Raji (cell line): Measurements from ENCODE around the gene GJA10.

Experiments used
- POLR2A ChIP-seq: IDR thresholded peaks from 2 replicates; pipeline ENCODE4 v1.6.1; 2011; ENCODE audit warnings: low read depth, low read length, control low read depth; ENCODE audit not compliant: insufficient read depth

GJA10 gene

DNA sequence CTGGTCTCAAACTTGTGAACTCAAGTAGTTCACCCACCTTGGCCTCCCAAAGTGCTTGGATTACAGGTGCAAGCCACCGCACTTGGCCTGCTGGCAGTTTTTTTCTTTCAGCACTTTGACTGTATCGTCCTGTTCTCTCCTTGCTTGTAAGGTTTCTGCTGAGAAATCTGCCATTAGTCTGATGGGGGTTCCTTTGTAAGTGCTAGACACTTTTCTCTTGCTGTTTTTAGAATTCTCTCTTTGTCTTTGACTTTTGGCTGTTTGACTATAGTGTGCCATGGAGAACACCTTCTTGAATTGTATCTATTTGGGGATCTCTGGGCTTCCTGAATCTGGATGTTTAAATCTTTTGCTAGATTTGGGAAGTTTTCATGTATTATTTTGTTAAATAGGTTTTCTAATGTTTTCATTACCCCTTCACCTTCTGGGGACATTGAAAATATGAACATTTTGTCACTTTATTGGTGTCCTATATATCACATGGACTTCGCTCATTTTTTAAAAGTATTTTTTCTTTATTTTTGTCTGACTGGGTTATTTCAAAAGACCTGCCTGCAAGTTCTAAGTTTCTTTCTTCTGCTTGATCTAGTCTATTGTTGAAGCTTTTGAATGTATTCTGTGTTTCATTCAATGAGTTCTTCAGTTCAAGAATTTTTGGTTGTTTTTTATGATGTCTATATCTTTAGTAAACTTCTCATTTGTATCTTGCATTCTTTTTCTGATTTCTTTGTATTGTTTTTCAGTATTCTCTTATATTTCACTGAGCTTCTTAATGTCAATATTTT, 22.1 kb downstream of the GJA10 start:
- TF ChIP-seq POLR2A = no peak

DNA sequence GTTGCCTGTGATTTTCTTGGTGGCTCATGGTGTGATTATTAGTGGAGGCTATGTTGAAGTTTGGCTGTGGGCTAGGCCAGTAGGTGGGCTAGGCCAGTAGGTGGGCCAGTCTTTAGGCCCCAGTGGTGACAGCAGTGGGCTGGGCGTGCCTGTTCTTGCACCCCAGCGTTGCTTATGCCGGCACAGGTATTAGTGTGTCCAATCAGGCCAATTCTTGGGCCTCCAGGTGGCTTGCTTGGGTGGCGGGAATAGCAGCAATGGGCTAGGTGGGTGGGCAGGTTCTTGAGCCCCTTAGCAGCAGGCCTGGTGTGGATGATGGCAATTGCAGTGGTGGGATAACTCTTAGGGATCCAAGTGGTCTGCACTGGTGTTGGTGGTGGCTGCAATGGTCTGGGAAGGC, 22.9 kb downstream of the GJA10 start:
- no peak for TF ChIP-seq POLR2A

GRCh38 chr6:89917801-89918366, 23.6 kb downstream of the GJA10 start:
- no peak for TF ChIP-seq POLR2A

DNA sequence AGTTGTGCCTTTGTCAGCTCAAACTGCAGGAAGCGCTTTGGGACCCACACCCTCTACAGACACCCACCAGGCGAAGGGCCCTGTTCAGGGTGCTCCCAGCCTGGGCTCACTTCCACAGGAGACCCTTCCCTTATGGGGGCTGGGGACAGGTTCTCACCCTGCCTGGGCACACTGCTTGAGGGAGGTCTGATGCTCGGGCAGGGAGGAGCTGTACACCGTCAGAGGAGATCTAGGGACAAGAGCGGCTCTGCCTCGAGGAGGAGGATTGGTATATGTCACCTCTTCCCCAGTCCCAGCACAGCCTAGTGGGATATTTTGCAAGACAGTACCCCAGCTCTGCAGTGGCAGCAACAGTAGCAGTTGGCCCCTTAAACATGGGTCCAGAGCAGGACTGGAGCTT, 26.9 kb downstream of the GJA10 start:
- no peak for TF ChIP-seq POLR2A

DNA sequence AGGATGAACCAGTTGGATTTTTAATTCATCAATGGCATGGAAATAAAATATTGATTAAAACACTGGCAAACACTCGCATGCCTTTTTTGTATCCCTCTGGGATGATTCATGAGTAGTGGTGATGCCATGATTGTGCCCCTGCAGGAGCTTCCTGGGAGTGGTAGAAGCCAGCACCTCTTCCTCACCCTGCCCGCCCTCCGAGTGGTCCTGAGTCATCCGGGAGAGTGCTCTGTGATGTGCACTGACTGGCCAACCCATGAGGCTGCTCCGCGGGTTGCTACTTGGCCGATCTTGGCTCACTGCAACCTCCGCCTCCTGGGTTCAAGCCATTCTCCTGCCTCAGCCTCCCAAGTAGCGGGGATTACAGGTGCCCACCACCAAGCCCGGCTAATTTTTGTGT, 27.4 kb downstream of the GJA10 start:
- TF ChIP-seq POLR2A = no peak

DNA sequence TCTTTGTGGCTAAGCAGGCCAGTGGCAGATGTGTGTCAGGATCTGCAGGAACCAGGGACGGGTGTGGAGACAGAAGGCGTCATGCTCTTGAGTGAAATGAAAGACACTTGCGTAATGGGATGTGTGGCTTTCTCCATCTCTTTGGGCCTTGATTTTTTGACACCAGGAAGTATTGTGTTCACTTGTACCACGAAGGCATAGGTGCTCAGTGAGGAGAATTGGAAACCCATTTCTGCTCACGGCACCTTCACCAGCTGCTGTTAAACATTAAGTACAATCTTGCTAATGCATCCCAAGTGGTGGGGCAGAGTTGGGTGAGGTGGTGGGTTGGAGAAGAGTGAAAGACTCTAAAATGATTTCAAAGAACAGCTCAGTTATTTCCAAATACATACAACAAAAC, 30.0 kb downstream of the GJA10 start:
- no peak for TF ChIP-seq POLR2A

- no peak for TF ChIP-seq POLR2A
These were observed 31.6 kb downstream of the GJA10 start for GRCh38 chr6:89925826-89926225.

- TF ChIP-seq POLR2A = no peak
These were observed 33.0 kb downstream of the GJA10 start for GRCh38 chr6:89927264-89927663.

- no peak for TF ChIP-seq POLR2A
These were observed 33.7 kb downstream of the GJA10 start for GRCh38 chr6:89927791-89928550.

DNA sequence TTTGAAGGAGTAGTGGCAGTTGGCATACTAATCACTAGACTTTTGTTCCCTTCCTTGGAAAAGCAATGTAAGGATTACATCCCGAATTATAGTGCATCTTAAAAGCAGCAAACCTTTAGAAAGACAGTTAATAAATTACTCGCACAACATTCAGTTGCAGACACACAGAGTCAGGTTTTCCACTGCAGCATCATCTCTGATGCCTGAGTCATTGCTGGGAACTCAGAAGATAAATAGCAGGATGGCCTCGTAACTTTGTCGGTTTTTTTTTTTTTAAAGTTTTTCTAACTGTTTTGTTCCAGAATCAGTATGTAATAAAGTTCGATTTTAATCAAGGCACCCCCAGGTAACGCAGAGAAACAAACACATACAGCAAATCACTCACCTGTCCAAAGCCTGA, 34.3 kb downstream of the GJA10 start:
- TF ChIP-seq POLR2A = no peak

- no peak for TF ChIP-seq POLR2A
These were observed 36.5 kb downstream of the GJA10 start for GRCh38 chr6:89930789-89931188.

GRCh38 chr6:89932245-89932802, 38.1 kb downstream of the GJA10 start:
- TF ChIP-seq POLR2A = no peak

- TF ChIP-seq POLR2A = no peak
These were observed 40.6 kb downstream of the GJA10 start for GRCh38 chr6:89934685-89935366.

GRCh38 chr6:89936177-89936576, 41.9 kb downstream of the GJA10 start:
- TF ChIP-seq POLR2A = no peak

DNA sequence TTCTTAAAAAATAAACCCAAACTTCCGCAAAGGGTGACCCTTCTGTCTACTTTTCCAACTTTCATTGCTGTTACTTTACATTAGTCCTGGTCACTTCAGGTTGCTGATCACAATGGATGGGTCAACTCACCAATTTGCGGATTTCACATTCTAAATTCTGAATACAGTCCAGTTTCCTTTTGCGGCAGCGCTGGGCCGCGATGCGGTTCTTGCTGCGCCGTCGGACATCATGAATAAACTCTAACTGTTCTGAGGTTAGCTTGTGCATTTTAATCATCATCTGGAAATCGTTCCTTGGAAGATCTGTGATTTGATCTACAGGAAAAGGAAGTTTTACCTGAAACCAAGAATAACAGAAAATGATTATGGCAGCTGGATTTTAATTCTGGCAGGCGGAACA, 43.7 kb downstream of the GJA10 start:
- no peak for TF ChIP-seq POLR2A

DNA sequence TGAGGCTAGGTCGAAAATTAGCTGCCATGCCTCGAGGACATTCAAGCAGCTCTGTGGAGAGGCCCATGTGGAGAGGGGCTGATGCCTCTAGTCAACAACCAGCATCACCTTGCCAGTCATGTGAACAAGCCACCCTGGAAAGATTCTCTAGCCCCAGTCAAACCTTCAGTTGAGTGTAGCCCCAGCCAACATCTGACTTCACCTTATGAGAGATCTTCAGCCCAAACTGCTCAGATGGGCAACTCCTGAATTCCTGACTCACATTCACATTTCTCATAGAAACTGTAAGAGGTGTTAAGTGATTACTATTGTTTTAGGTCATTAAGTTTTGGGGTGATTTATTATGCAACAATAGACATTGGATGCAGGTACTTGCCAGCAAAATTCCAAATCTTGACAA, 44.9 kb downstream of the GJA10 start:
- TF ChIP-seq POLR2A = no peak
